ENCODE measurements around the gene DCUN1D3.

Gene DCUN1D3

DNA sequence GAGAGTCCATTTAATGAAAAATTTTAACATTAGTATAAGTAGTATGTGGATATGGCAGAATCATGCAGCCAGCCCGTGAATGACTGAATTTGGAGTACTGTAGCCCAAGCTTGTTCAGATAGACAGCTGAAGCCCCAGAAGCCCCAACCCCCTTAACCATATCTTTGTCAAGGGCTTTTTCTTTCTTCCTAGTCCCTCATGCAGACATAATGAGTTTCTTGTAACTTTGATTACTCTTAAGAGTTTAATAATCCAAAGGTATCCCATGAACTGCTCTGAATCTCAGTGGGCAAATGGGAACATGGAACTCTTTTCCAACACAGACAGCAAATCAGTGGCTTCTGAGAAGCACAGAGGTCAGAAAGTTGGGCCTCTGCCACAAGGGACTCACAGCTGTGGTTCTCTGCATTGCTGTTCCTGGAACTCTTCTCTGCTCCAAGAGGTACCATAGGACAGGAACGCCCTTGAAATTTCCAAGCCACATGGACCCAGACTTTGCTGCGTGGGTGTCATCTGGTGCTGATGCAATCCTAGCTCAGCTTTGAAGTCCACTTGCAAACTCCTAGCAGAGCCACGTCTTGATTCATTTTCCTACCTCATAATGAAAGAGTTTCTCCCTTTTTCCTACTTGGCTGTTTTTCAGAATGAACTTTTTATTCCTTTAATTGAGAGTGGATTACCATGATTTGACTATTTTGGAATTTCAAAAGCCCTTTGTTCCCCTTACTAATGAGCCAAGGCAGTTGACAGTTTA lies 18.5 kb upstream of the DCUN1D3 start:
- no peak for DNase-seq (ENCODE audit: low spot score)

DNA sequence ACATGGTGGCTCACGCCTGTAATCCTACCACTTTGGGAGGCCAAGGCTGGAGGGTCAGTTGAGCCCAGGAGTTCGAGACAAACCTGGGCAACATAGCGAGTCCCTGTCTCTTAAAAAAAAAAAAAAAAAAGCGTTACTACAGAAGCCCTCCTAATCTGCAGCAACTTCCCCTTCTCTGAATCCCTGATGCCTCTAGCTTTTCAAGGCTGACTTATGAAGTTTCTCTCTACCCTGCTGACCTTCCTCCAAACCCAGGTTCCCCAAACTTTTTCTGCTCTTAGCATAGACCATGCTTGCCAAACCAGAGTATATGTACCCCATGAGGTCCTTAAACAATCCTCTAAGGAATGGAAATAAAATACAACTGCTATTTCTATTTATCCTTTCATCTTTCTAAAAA lies 16.8 kb upstream of the DCUN1D3 start:
- no peak for DNase-seq (ENCODE audit: low spot score)

DNA sequence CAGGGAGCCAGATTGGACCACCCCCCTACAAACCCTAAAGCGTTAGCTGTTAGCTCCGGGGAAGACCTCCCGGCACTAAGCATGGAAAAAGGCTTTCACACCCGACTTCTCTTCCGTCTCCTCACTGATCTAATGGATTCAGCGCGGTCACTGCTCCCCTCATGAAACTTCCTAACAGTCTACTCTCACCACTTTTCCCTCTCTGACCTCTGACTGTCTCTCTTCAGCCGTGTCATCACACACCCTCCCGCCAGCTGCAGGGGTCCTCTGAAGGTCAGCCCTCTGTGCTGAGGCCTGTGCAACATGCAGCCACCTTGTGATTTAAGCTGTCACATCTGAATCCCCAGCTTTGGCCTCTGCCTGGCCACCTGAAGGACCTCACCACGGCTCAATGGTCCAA lies 16.1 kb upstream of the DCUN1D3 start:
- DNase-seq (ENCODE audit: low spot score), result no peak

DNA sequence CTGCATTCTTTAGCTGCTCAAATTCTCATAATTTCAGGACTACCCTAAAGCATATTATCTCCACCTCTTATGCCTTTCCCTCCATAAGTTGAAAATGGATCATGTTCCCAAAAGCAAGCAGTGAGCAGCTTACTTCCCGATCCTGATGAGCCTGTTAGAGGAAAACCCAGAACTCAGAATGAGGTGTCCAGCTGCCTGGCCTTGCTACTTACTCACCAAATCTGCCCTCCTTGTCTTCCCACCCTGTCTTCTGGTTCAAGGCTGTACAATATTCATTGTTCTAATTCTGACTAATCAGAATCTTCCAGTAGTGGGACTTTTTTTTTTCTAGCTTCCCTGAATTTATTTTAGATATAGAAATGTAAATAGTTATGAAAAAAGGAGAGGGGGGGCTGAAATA lies 11.2 kb upstream of the DCUN1D3 start:
- peak; percentile 87 for DNase-seq (ENCODE audit: low spot score)

DNA sequence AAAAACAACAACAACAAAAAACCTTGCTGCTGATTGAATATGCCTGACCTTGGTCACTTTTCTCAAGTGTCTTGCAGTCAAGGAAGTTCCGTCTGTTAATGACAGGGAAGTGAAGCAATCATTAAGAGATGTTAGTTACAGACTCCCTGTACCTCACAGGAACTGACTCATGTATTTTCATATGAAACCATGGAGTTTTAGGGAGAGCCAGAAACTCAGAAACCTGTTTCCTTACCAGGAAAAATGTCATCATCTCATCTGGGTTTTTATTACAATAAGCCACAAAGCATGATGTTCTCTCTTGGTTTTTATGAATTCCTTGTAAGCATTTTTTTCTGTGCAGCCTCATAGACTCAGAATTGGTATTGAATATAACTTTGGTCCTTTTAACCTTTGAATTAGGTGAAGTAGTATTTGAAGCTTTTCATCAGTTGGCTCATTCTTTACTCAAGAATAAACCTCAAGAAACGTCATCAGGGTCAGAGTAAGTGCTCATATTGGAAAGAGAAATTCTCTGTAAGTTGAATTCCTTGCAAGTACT lies 10.7 kb upstream of the DCUN1D3 start:
- DNase-seq (ENCODE audit: low spot score), result peak; percentile 94

DNA sequence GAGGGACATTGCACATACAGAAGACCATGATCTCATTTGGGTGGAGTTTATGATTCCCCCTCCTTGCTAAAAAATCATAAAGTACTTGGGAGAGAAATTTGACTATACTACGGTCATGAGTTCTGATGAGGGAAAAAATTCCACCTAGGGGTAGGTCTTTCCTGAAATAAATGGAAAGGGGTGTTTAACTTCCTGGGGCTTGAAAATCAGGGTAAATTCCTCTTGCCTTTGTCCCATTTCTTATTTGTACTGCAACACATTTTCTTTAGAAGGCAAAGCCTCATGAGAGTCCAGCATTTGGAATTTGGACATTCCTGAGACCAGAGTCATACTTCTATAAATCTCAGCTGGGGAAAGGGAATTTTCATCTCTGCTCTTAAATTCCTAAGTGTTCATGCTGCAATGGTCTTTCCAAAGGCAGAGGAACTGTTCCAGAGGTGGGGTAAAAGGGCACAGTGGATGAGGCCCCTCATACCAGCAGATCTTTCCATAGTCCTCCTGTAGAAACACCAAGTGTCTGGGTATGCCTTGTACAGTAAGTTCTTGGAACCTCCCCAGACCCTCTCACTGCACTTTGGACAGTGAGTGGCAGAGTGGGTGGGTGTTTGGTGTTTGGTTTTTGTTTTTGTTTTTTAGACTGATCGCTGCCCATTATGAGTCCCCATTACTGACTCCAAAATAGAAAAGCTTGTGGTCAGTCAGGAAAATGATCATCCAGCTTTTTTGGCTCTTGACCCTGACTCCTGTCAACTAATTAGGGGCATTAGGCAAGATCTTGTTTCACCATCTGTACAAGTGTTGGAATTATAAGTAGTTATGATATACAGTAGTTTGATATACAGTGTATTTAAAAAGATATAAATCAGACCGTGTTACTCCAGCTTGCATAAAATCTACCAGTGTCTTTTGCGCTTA lies 6.4 kb upstream of the DCUN1D3 start:
- DNase-seq (ENCODE audit: low spot score), result peak; percentile 77

DNA sequence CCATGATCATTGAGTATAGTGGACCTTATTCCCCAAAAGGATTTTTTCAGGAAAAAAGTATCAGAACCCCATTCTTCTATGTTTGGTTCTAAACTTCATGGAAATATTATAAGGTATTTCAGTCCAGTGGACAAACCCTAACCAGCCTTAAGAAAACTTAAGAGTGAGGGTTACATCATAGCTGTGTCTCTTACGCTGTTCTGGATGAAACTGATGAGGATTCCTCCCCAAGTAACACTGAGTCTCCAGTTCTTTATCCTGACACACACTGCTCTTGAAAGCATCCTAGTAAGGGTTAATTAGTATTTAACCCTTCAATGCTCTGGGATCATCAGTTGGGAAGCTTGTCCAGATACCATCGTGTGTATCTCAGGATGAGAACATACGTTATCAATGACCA lies 5.4 kb upstream of the DCUN1D3 start:
- DNase-seq (ENCODE audit: low spot score), result no peak

DNA sequence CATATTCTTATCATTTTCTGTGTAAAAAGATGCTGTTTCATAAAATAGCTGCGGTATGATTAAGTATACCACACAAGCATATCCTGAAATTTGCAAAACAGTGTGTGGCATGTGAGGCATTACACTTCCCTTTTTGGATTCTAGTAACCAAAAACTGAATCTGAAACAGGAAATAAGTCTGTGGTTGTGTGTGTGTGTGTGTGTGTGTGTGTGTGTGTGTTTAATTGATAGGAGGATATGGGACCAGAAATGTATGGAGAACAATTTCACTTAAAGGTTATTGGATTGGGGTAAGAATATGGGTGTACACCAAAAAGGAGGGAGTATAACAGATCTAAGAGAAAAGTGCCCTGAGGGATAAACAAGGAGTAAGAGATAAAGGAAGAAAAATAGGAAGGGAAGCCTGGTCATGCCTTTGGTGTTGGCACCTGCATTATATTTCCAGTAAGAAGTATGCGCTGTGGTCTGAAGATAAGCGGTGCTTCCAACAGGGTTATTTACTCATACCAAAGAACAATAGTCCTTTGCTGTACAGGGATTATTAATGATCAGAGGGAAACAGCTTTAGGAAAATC lies 4.4 kb upstream of the DCUN1D3 start:
- DNase-seq (ENCODE audit: low spot score), result peak; percentile 75

DNA sequence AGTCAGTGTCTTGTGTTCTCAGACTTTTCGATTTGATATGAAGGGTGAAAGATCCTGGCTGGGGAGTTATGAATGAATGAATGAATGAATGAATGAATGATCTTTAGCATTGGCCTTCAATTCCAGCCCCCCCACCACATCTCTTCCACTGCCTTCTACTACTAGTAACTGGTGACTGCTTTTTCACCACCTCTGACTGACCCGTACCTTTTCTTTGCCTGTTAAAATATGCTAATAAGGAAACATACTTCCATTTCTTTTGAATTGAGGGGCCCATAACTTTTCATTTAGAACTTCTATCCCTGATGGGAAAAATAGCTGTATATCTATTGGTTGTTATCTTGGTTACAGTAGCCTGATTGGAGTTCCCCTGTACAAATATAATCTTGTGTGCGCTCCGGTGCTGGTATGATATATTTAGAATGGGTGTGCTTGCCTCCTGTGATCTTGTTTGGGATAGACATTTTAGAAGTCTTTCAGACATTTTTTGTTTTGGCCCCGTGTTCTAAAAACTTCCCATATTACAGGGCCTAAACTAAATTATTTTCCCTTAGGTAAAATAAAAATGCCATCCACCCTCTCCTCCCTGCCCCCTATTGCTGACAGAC lies 3.8 kb upstream of the DCUN1D3 start:
- no peak for DNase-seq (ENCODE audit: low spot score)

DNA sequence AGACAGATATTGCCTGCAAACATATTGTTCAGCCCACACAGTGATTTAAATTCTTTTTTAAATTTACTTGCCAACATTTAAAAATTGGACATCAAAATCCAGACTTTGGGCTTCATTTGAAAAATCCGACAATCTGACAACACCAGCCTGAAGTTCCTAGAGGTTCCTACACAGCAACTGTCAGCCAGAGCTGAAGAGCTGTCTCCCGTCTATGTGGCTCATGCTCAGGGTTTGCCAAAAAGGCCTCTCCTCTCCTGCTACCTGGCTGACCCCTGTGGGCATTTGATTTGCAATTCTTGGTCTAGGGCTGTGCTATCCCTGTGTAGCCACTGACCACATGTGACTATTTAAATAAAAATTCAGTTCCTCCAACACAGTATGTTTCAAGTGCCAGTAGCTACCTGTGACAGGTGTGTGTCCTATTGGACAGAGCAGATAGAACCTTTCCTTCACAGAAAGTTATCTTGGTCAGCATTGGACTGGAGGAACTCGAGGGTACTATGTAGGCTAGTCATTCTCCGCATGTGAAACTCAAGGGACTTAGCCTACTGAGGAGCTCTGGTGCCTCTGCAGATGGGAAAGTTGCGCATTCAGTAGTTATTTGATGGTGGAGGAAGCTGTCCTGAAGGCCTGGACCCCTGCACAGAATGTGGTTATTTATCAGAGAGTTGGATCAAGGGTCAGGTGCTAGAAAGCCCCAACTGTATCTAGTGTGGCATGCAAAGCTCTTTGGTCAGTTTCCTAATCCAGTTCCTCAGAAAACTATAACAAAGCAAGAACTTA lies 3.1 kb upstream of the DCUN1D3 start:
- no peak for DNase-seq (ENCODE audit: low spot score)

DNA sequence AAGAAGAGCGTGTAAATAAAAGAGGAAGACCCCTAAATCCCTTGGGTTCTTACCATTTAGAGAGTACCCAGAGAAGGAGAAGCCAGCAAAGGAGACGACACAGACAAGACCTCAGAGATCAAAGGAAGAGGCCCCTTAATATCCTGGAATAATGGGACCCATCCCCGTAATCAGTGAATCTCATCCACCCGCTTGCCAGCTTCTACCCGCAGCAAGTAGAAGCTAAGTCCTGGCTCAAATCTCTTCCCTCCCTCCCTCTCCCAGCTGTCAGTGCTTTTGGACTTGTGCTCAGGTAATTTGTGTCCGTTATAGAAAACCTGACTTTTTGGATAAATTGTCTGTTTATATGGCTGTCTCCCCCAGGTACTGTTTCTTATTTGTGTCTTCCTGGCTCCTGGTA lies 2.3 kb upstream of the DCUN1D3 start:
- no peak for DNase-seq (ENCODE audit: low spot score)

DNA sequence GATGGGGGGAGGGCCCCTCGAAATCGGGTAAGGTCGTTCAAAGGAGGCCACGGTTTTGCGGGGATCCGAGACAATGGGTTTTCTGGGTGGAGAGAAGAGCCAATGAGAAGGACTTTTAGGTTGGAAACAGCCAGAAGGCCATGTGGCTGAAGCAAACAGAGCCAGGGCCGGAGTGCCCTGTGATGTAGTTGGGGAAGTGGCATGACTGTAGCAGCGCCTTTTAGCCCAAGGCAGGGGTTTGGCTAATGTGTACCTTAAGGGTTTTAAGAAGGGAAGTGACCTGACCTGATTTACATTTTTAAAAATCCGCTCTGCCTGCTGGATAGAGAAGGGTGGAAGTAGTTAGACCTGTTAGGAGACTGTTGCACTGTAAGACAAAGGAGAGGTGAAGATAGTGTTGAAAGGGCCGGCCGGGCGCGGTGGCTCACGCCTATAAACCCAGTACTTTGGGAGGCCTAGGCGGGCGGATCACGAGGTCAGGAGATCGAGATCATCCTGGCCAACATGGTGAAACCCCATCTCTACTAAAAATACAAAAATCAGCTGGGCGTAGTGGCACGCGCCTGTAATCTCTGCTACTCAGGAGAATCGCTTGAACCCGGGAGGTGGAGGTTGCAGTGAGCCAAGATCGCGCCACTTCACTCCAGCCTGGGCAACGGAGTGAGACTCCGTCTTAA lies 1.4 kb upstream of the DCUN1D3 start:
- no peak for DNase-seq (ENCODE audit: low spot score)

DNA sequence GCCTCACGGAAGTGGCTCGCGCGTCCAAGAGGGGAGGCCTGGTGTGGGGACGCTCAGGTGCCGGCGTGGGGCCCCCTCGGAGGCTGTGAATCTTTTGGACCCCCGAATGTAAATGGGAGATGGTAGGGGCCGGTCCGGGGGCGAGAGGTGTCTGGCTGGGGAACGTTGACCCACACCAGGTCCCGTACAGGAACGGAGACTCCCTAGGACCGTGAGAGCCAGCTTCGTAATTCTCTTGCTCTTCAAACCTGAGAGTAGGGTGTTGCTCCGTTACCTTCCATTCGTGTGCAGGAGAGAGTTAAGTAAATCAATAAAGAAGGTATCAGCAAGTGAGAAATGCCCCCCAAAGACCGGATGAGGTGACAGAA lies 894 bp upstream of the DCUN1D3 start:
- DNase-seq (ENCODE audit: low spot score), result no peak

DNA sequence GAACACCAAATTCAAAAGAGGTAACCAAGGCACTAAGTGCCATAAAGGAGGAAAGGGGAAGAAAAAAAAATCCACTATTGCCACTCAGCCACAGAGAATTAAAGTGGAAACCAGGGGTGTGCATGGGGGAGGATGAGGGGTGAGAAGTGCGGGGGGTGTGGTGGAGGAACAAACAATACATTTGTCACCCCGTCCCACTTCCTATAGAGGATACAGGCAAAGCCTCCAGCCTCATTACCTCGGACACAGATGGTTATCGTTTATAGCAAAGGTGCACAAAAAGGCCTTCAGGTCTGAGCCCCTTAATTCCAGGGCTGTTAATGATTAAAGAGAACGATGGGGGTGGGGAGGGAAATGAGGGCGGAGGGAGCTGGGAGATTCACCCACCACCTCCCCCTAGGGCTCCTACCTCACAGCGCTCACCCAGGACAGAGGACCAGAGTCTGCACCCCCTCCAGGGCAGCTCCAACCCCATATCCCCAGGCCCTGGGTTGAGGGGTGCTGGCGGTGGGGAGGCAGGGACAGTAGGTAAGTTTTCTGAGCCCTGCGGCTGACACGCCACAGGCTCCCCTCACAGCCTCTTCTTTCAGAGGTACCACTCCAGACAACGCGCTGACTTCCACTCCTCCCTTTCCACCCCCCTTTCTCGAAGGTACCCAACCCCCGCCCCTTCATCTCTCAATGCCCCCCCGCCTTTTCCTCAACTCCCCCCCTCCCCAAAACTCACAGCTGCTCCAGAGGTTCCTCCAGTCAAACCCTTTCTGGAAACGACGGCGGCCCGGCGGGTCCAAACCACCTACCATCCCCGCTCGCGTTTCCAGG lies 470 bp downstream of the DCUN1D3 start:
- DNase-seq (ENCODE audit: low spot score), result no peak

DNA sequence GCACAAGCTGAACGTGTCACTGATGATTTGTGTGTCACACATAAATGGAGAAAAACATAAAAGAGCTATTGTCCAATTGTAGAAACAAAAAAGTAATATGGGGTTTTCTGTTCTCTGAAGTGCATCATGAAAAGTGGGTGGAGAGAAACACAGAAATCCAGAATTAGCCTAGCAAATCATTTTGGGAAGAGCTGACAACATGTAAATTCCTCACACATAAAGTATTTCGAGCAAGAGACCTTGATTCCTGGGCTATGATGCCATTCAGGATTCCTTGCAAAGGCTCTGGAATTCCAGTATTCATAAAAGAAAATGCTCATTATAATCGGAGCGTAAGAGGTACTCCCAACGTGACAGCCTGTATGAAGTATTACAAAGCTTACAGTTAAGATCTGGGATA lies 1.1 kb downstream of the DCUN1D3 start:
- DNase-seq (ENCODE audit: low spot score), result no peak

DNA sequence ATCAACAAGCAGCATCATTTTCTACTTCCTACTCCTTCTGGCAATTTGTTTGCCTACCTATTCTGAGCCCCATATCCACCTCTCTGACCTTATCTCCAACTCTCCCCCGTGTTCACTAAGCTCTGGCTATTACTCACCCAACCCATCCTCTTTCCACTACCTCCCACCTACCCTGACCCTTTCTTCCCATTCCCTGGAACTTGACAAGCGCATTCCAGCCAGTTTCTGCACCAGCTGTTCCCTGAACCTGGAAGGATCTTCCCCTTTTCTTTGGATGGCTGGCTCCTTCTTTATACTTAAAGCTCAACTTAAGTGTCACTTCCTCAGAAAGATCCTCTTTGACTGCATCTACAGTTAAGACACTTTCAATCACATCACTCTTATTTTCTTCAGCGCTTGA lies 2.2 kb downstream of the DCUN1D3 start:
- no peak for DNase-seq (ENCODE audit: low spot score)

DNA sequence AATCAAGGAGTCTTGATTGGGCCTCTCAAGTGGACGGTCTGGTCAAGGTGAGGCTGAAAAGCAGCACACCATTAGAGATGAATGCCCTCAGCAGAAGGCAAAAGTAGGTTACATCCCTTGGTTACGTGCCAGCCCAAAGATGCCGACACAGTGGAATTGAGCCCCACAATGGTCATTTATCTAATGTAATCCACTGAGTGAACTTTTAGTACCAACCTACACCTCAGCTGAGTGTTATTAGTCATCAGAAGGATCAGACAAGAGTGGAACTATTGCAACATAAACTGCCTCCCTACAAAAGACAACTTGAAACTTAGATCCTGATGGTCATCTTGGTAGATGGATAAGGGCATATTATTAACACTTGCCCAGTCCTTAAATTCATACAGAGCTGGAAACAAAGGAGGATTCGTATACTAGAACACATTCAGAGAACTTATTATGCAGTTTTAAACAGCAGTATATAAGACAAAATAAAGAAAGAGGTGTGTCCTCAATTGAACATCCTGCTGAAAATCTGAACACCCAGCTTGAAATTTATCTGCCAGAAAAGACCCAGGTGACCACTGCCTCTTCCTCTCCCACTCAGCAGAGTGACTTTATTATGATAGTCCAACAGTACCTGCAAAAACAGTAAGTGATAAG lies 2.8 kb downstream of the DCUN1D3 start:
- no peak for DNase-seq (ENCODE audit: low spot score)

DNA sequence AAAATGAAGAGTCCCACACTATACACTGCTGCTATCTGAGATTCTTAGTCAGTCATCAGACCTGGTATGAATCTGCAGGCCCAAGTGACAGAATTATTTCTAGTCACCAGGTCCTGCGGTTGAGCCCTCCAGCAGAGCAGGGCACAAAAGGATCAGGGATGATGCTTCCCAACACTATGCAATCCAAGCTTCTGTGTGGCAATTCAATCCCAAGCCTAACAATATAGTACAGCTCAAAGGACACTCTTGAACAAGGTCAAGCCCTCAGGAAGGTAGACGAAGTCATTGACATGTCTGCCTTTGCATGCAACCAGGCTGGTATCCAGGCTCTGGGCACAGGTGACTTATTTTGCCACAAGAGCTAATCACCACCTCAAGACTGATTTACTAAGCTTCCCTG lies 5.8 kb downstream of the DCUN1D3 start:
- no peak for DNase-seq (ENCODE audit: low spot score)

DNA sequence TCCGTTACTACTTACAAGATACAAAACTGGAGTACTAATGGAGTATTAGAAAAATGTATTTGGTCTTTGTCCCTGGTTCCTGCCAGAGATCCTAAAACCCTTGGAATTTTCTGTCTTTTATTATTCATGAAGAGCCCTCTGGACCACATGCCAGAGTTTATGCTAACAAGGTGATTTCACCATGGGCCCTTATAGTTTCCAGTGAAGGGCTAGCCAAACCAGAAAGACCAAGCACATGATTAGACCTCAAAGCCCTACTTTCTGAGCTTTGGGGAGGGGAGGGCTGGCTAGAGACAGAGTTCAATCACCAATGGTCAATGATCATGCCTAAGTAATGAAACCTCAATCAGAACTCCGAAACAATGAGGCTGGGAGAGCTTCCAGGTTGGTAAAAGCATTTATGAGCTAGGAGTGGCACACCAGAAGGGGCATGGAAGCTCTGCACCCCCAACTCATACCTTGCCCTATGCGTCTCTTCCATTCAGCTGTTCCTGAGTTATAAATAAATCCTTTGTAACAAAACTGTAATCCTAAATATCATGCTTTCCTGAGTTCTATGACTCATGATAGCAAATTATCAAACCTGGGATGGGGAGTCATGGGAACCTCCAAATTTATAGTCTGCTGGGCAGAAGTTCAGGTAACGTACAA lies 10.4 kb downstream of the DCUN1D3 start:
- no peak for DNase-seq (ENCODE audit: low spot score)
